NT2/D1 (cell line): ENCODE results near the gene AKAP6.

Source experiments
- SUZ12 ChIP-seq: IDR thresholded peaks from 2 replicates; pipeline ENCODE4 v1.6.1; 2011; ENCODE audit not compliant: insufficient read length, insufficient read depth; ENCODE audit errors: extremely low read depth
- YY1 ChIP-seq: IDR thresholded peaks from 2 replicates; pipeline ENCODE4 v1.6.1; 2011; ENCODE audit not compliant: insufficient read length, insufficient read depth
- ZNF274 ChIP-seq: IDR thresholded peaks from 2 replicates; pipeline ENCODE4 v1.6.1; 2011; ENCODE audit warnings: mild to moderate bottlenecking, low read depth, low read length

DNA sequence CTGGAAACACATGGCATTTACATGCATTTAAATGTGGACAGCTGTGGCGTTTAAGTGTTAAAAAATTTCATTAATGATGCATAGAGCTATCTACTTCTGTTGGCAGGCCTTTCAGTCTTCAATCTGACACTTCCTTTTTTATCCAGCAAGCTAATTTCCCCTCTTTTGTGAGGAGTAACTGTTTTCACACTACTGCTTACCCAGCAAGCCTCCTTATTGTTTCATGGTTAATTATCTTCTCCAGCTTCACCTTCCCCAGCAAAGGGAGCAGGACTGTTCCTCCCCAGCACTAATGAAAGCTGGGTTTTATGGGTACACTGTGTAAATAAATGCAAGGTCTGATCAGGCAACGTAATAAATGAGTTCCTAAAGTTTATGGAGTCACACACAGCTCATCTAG, 480.2 kb downstream of the AKAP6 start:
- no peak for TF ChIP-seq YY1
- TF ChIP-seq ZNF274: no peak
- TF ChIP-seq SUZ12: no peak
